ENCODE measurements around the gene CLSTN1. TPM values are rescaled to one million over a fixed set of nuclear protein-coding genes. Genes with fewer than 3 reads are reported as not detected.

CLSTN1 gene
- total RNA-seq, 1 experiment from 2014 or later, result 119 TPM

GRCh38 chr1:9731561-9731960 lies 92.2 kb downstream of the CLSTN1 start:
- Mint-ChIP-seq H3K27me3 (ENCODE audit: low read depth) (no peaks in the 10 kb centered on the region), H3K4me3 (no peak overlapping the region), H3K27ac (no peak overlapping the region; the same call in 1 of the 2 replicates), H3K36me3 (peaks cover 74% of the 10 kb centered on the region), H3K9me3 (peaks cover 13% of the 10 kb centered on the region), H3K4me1 (no peaks in the 10 kb centered on the region)
- ATAC-seq (no peak), DNase-seq (ENCODE audit: low spot score) (no peak)
- TF ChIP-seq FOXP4 (CRISPR knock-in tag; IDR thresholded peaks at IDR 0.05) (no peak), ZBTB43 (CRISPR knock-in tag; IDR thresholded peaks at IDR 0.05) (no peak), ZNF512 (CRISPR knock-in tag; IDR thresholded peaks at IDR 0.05; ENCODE audit: borderline replicate concordance) (no peak), ATF2 (CRISPR knock-in tag; IDR thresholded peaks at IDR 0.05; ENCODE audit: borderline replicate concordance, low read depth) (no peak), EMX1 (CRISPR knock-in tag; IDR thresholded peaks at IDR 0.05) (no peak), TEAD1 (CRISPR knock-in tag; IDR thresholded peaks at IDR 0.05) (no peak), ZBTB21 (CRISPR knock-in tag; IDR thresholded peaks at IDR 0.05; ENCODE audit: borderline replicate concordance) (no peak), MXD4 (CRISPR knock-in tag; IDR thresholded peaks at IDR 0.05; ENCODE audit: borderline replicate concordance) (no peak), ESRRA (CRISPR knock-in tag; IDR thresholded peaks at IDR 0.05; ENCODE audit: borderline replicate concordance) (no peak), SP1 (CRISPR knock-in tag; conservative IDR thresholded peaks at IDR 0.05) (no peak), ATF6 (CRISPR knock-in tag; IDR thresholded peaks at IDR 0.05) (no peak), ZNF416 (CRISPR knock-in tag; IDR thresholded peaks at IDR 0.05) (no peak), OVOL2 (CRISPR knock-in tag; IDR thresholded peaks at IDR 0.05; ENCODE audit: borderline replicate concordance) (no peak), MYBL2 (CRISPR knock-in tag; IDR thresholded peaks at IDR 0.05) (no peak), GTF2I (CRISPR knock-in tag; conservative IDR thresholded peaks at IDR 0.05) (no peak), FOXK1 (CRISPR knock-in tag; IDR thresholded peaks at IDR 0.05) (no peak), ZNF219 (CRISPR knock-in tag; IDR thresholded peaks at IDR 0.05; ENCODE audit: borderline replicate concordance) (no peak), NFYB (CRISPR knock-in tag; conservative IDR thresholded peaks at IDR 0.05; ENCODE audit: low read depth) (no peak)
- POLR2A ChIA-PET, result no interaction called here
- CTCF ChIA-PET, result interaction anchor here (0.7 to 5.6 kb wide), 2 partner anchors 11 to 14 kb away, joined by 5 to 28 read pairs; no protein-coding TSS in a partner anchor

GRCh38 chr1:9731051-9731537 lies 92.7 kb downstream of the CLSTN1 start:
- POLR2A ChIA-PET, result no interaction called here
- peaks cover 69% of the 10 kb centered on the region for H3K36me3 Mint-ChIP-seq
- no peaks in the 10 kb centered on the region for H3K27me3 Mint-ChIP-seq (ENCODE audit: low read depth)
- H3K4me3 Mint-ChIP-seq, result no peak overlapping the region
- H3K27ac Mint-ChIP-seq, result peak overlapping the region; percentile 41; the same call in 1 of the 2 replicates
- no peaks in the 10 kb centered on the region for H3K4me1 Mint-ChIP-seq
- DNase-seq (ENCODE audit: low spot score), result no peak
- no peak for ATAC-seq
- peaks cover 13% of the 10 kb centered on the region for H3K9me3 Mint-ChIP-seq
- CTCF ChIA-PET, result interaction anchor here (0.7 to 5.6 kb wide), 2 partner anchors 10 to 15 kb away, joined by 5 to 28 read pairs; no protein-coding TSS in a partner anchor
- TF ChIP-seq SMAD3 (CRISPR knock-in tag; IDR thresholded peaks at IDR 0.05; ENCODE audit: borderline replicate concordance), result no peak
- no peak for TF ChIP-seq ELF4 (CRISPR knock-in tag; IDR thresholded peaks at IDR 0.05; ENCODE audit: low read depth)
- TF ChIP-seq ZNF232 (CRISPR knock-in tag; IDR thresholded peaks at IDR 0.05), result no peak
- TF ChIP-seq NFYB (CRISPR knock-in tag; conservative IDR thresholded peaks at IDR 0.05; ENCODE audit: low read depth), result no peak
- no peak for TF ChIP-seq ZNF281 (CRISPR knock-in tag; IDR thresholded peaks at IDR 0.05)
- no peak for TF ChIP-seq E2F1 (CRISPR knock-in tag; IDR thresholded peaks at IDR 0.05)
